Panc1 (cell line): ENCODE measurements around the gene LRRC3.

Source experiments
- CTCF ChIP-seq: fragments of 450-650 bp; IDR thresholded peaks from 2 replicates; pipeline ENCODE4 v1.5.1; 2017; ENCODE audit warnings: mild to moderate bottlenecking
- POLR2AphosphoS5 ChIP-seq: IDR thresholded peaks from 2 replicates; pipeline ENCODE4 v1.6.1; 2012; ENCODE audit warnings: mild to moderate bottlenecking, low read depth, low read length, moderate library complexity
- REST ChIP-seq, 2 experiments: IDR thresholded peaks; 2 replicates each; pipeline ENCODE4 v1.6.1; 2011 to 2012; ENCODE audit warnings: low read depth in 2 of 2, control low read depth in 1 of 2, low read length in 1 of 2, mild to moderate bottlenecking in 1 of 2, moderate library complexity in 1 of 2; ENCODE audit not compliant: insufficient read depth in 1 of 2
- SIN3A ChIP-seq: IDR thresholded peaks from 2 replicates; pipeline ENCODE4 v1.6.1; 2012; ENCODE audit warnings: low read depth, mild to moderate bottlenecking, low read length, moderate library complexity, borderline replicate concordance; ENCODE audit not compliant: insufficient read depth
- TCF7L2 ChIP-seq: IDR thresholded peaks from 2 replicates; pipeline ENCODE4 v1.6.1; 2011; ENCODE audit warnings: mild to moderate bottlenecking, low read depth, low read length, inconsistent platforms

GRCh38 chr21:44443291-44443890 is 11.9 kb upstream of the LRRC3 start:
- TF ChIP-seq POLR2AphosphoS5 (no peak), CTCF (no peak), REST (IDR thresholded peaks at IDR 0.05; ENCODE audit: insufficient read depth in 1 of 2, low read depth in 2 of 2, low read length in 1 of 2) (no peak), SIN3A (no peak), TCF7L2 (no peak)
